Keratinocyte (primary cell): Measurements from ENCODE around the gene PLCL1. TPM values are rescaled to one million over a fixed set of nuclear protein-coding genes. Genes with fewer than 3 reads are reported as not detected.

ENCODE experiments used
- DNase-seq: peaks from one replicate; pipeline ENCODE4 v3.0.0-alpha.2; 2011; ENCODE audit warnings: low read depth, missing footprints, low spot score
- FAIRE-seq: peaks from 2 replicates; lab custom pipeline; 2011; peaks lifted over from hg19 to GRCh38; lab: Jason Lieb, UNC
- H2AFZ ChIP-seq: 2 replicates; pipeline ENCODE4 v1.6.0; 2012; ENCODE audit warnings: low read length, control low read depth, inconsistent platforms; ENCODE audit not compliant: control insufficient read depth
- H3K27ac ChIP-seq: 2 replicates; pipeline ENCODE4 v1.5.1; 2011; ENCODE audit warnings: low read length; ENCODE audit not compliant: control insufficient read depth, insufficient read depth
- H3K27me3 ChIP-seq: 3 replicates; pipeline ENCODE4 v1.6.0; 2011; ENCODE audit warnings: low read length; ENCODE audit not compliant: control insufficient read depth, insufficient read depth; ENCODE audit errors: extremely low read depth
- H3K36me3 ChIP-seq, 2 experiments: 2 replicates in 1 of 2; 3 replicates in 1 of 2; pipeline ENCODE4 v1.5.1; 2011; ENCODE audit warnings: low read length in 2 of 2, mild to moderate bottlenecking in 1 of 2; ENCODE audit not compliant: control insufficient read depth in 2 of 2, insufficient read depth in 2 of 2; ENCODE audit errors: extremely low read depth in 1 of 2
- H3K4me1 ChIP-seq: 3 replicates; pipeline ENCODE4 v1.5.1; 2011; ENCODE audit warnings: low read length; ENCODE audit not compliant: control insufficient read depth, insufficient read depth; ENCODE audit errors: extremely low read depth
- H3K4me2 ChIP-seq: 3 replicates; pipeline ENCODE4 v1.6.0; 2011; ENCODE audit warnings: low read depth, low read length; ENCODE audit not compliant: control insufficient read depth, insufficient read depth; ENCODE audit errors: extremely low read depth
- H3K4me3 ChIP-seq, 3 experiments: fragments of 200-600 bp in 1 of 3; sonication (generic) in 1 of 3; 2 replicates in 2 of 3; 3 replicates in 1 of 3; pipeline ENCODE4 v1.5.1; 2011 to 2016; ENCODE audit warnings: low read length in 3 of 3, mild to moderate bottlenecking in 3 of 3, control low read depth in 2 of 3, inconsistent platforms in 1 of 3, low read depth in 1 of 3, mixed read lengths in 1 of 3, mixed run types in 1 of 3, moderate library complexity in 1 of 3; ENCODE audit not compliant: control insufficient read depth in 2 of 3, insufficient read depth in 2 of 3; ENCODE audit errors: extremely low read depth in 1 of 3
- H3K79me2 ChIP-seq: 2 replicates; pipeline ENCODE4 v1.6.0; 2012; ENCODE audit warnings: low read length; ENCODE audit not compliant: control insufficient read depth, insufficient read depth
- H3K9ac ChIP-seq: 3 replicates; pipeline ENCODE4 v1.6.0; 2011; ENCODE audit warnings: low read length; ENCODE audit not compliant: control insufficient read depth, insufficient read depth; ENCODE audit errors: extremely low read depth
- H3K9me1 ChIP-seq: 3 replicates; pipeline ENCODE4 v1.6.0; 2011; ENCODE audit warnings: low read length; ENCODE audit not compliant: control insufficient read depth, insufficient read depth; ENCODE audit errors: extremely low read depth
- H3K9me3 ChIP-seq: 2 replicates; pipeline ENCODE4 v1.5.1; 2012; ENCODE audit warnings: low read depth, low read length; ENCODE audit not compliant: control insufficient read depth
- H4K20me1 ChIP-seq: 3 replicates; pipeline ENCODE4 v1.6.0; 2011; ENCODE audit warnings: low read length; ENCODE audit not compliant: control insufficient read depth, insufficient read depth; ENCODE audit errors: extremely low read depth
- CTCF ChIP-seq, 3 experiments: IDR thresholded peaks in 1 of 3; conservative IDR thresholded peaks in 1 of 3; optimal IDR thresholded peaks in 1 of 3; 2 replicates in 2 of 3; 3 replicates in 1 of 3; pipeline versions ENCODE3 to v1.5.1; 2011; ENCODE audit warnings: low read length in 3 of 3, mild to moderate bottlenecking in 3 of 3, moderate library complexity in 2 of 3, control low read depth in 1 of 3, inconsistent platforms in 1 of 3; ENCODE audit not compliant: insufficient read depth in 2 of 3; ENCODE audit errors: extremely low read depth in 1 of 3
- EZH2 ChIP-seq: IDR thresholded peaks from one replicate; pipeline ENCODE4 v1.6.1; 2012; ENCODE audit warnings: inconsistent platforms, mild to moderate bottlenecking, low read length, moderate library complexity
- dilution Hi-C: fragments of 300-500 bp; cut with MboI; formaldehyde crosslinking; loops from one replicate; pipeline ENCODE4 v1.7.0; 2020; ENCODE audit warnings: low sequenced_read_pairs; ENCODE audit not compliant: extremely low pct_ligation_motif_present
- polyA plus RNA-seq, 5 experiments: library from polyadenylated mRNA; depleted of rRNA in 3 of 5; stranded (reverse) in 3 of 5; stranded (forward) in 1 of 5; unstranded in 1 of 5; fragments of >200 nt; gene quantifications; 1 replicate in 1 of 5; 2 replicates in 3 of 5; 3 replicates in 1 of 5; pipeline versions ENCODE4 v1.2.1 to v1.2.3, GENCODE V29; 2011 to 2012; ENCODE audit warnings: missing spikeins in 2 of 5, low read depth in 1 of 5, low replicate concordance in 1 of 5

Gene PLCL1
- polyA plus RNA-seq, 1 donor (not counting 4 experiments of a cell fraction or from before 2014, with no cell fraction given) = 0.01 TPM

GRCh38 chr2:198098386-198098785, 294.0 kb downstream of the PLCL1 start:
- H3K79me2 ChIP-seq = no peaks in the 10 kb centered on the region
- no peaks in the 10 kb centered on the region for H3K4me1 ChIP-seq
- no peaks in the 10 kb centered on the region for H3K27me3 ChIP-seq
- no peak for TF ChIP-seq CTCF (optimal IDR thresholded peaks at IDR 0.05 in 1 of 3, IDR thresholded peaks at IDR 0.05 in 1 of 3, conservative IDR thresholded peaks at IDR 0.05 in 1 of 3; ENCODE audit: extremely low read depth in 1 of 3, insufficient read depth in 2 of 3, low read length in 3 of 3)
- no peak overlapping the region for H3K9ac ChIP-seq
- dilution Hi-C loops = no loop called here
- FAIRE-seq (no peak), DNase-seq (no peak)
- H3K9me3 ChIP-seq = no peaks in the 10 kb centered on the region
- no peak overlapping the region for H3K4me3 ChIP-seq
- H3K36me3 ChIP-seq = no peaks in the 10 kb centered on the region
- no peak overlapping the region for H3K27ac ChIP-seq
- H2AFZ ChIP-seq = no peak overlapping the region
- no peaks in the 10 kb centered on the region for H3K9me1 ChIP-seq
- no peak overlapping the region for H3K4me2 ChIP-seq
- no peaks in the 10 kb centered on the region for H4K20me1 ChIP-seq

GRCh38 chr2:198098918-198099317, 294.5 kb downstream of the PLCL1 start:
- H3K27me3 ChIP-seq = no peaks in the 10 kb centered on the region
- TF ChIP-seq EZH2 (no peak), CTCF (optimal IDR thresholded peaks at IDR 0.05 in 1 of 3, IDR thresholded peaks at IDR 0.05 in 1 of 3, conservative IDR thresholded peaks at IDR 0.05 in 1 of 3; ENCODE audit: extremely low read depth in 1 of 3, insufficient read depth in 2 of 3, low read length in 3 of 3) (no peak)
- no peak overlapping the region for H3K9ac ChIP-seq
- dilution Hi-C loops = no loop called here
- H3K79me2 ChIP-seq = no peaks in the 10 kb centered on the region
- no peak overlapping the region for H3K4me2 ChIP-seq
- H3K27ac ChIP-seq = no peak overlapping the region
- H3K36me3 ChIP-seq = no peaks in the 10 kb centered on the region
- FAIRE-seq = no peak
- H3K9me3 ChIP-seq = no peaks in the 10 kb centered on the region
- H3K4me3 ChIP-seq = no peak overlapping the region
- H3K4me1 ChIP-seq = no peaks in the 10 kb centered on the region
- H2AFZ ChIP-seq = no peak overlapping the region
- H4K20me1 ChIP-seq = no peaks in the 10 kb centered on the region
- no peak for DNase-seq
- no peaks in the 10 kb centered on the region for H3K9me1 ChIP-seq
